ENCODE data around the gene PIGT.

PIGT gene

GRCh38 chr20:45400346-45401031, 15.5 kb upstream of the PIGT start:
- DNase-seq (ENCODE audit: low read depth) = no peak

GRCh38 chr20:45402946-45403345, 13.0 kb upstream of the PIGT start:
- no peak for DNase-seq (ENCODE audit: low read depth)

GRCh38 chr20:45404438-45404837, 11.5 kb upstream of the PIGT start:
- no peak for DNase-seq (ENCODE audit: low read depth)

GRCh38 chr20:45405571-45406259, 10.2 kb upstream of the PIGT start:
- no peak for DNase-seq (ENCODE audit: low read depth)

GRCh38 chr20:45406260-45407066, 9.5 kb upstream of the PIGT start:
- DNase-seq (ENCODE audit: low read depth) = peak; percentile 25

- no peak for DNase-seq (ENCODE audit: low read depth)
Observed at GRCh38 chr20:45407067-45407745, 8.7 kb upstream of the PIGT start.

- no peak for DNase-seq (ENCODE audit: low read depth)
Observed at GRCh38 chr20:45407783-45408645, 7.9 kb upstream of the PIGT start, which contains the start of gene DBNDD2. TSS of gene DBNDD2 (plus strand) at chr20:45408289. CDS start at chr20:45408468, 179 bp downstream.

GRCh38 chr20:45408646-45409213, 7.2 kb upstream of the PIGT start:
- DNase-seq (ENCODE audit: low read depth) = no peak

GRCh38 chr20:45409521-45410272, 6.2 kb upstream of the PIGT start:
- no peak for DNase-seq (ENCODE audit: low read depth)

- no peak for DNase-seq (ENCODE audit: low read depth)
Observed at GRCh38 chr20:45410887-45411286, 5.1 kb upstream of the PIGT start.

GRCh38 chr20:45412653-45413052, 3.3 kb upstream of the PIGT start:
- DNase-seq (ENCODE audit: low read depth) = no peak

GRCh38 chr20:45413479-45413878, 2.5 kb upstream of the PIGT start:
- DNase-seq (ENCODE audit: low read depth) = no peak

GRCh38 chr20:45416917-45417316, 976 bp downstream of the PIGT start:
- DNase-seq (ENCODE audit: low read depth) = no peak

- DNase-seq (ENCODE audit: low read depth) = no peak
Observed at GRCh38 chr20:45419188-45420091, 3.5 kb downstream of the PIGT start.

- DNase-seq (ENCODE audit: low read depth) = no peak
Observed at GRCh38 chr20:45420125-45420524, 4.2 kb downstream of the PIGT start.

- DNase-seq (ENCODE audit: low read depth) = no peak
Observed at GRCh38 chr20:45423700-45424099, 7.8 kb downstream of the PIGT start.

GRCh38 chr20:45425561-45425960, 9.6 kb downstream of the PIGT start:
- DNase-seq (ENCODE audit: low read depth) = no peak

GRCh38 chr20:45426320-45427016, 10.5 kb downstream of the PIGT start:
- DNase-seq (ENCODE audit: low read depth) = no peak

Measured in T follicular helper cell (primary cell).